NCI-H128 (cell line): ENCODE results near the gene SPRED3.

ENCODE experiments used
- DNase-seq: peaks from one replicate; lab custom pipeline; 2025; ENCODE audit not compliant: unreplicated experiment; lab: John Stamatoyannopoulos, UW

SPRED3 gene

GRCh38 chr19:38443458-38443999 is 55.0 kb downstream of the SPRED3 start:
- DNase-seq = no peak

- no peak for DNase-seq
These were observed 55.5 kb downstream of the SPRED3 start for GRCh38 chr19:38444026-38444425.

GRCh38 chr19:38445362-38445761 is 56.9 kb downstream of the SPRED3 start:
- DNase-seq = no peak

DNA sequence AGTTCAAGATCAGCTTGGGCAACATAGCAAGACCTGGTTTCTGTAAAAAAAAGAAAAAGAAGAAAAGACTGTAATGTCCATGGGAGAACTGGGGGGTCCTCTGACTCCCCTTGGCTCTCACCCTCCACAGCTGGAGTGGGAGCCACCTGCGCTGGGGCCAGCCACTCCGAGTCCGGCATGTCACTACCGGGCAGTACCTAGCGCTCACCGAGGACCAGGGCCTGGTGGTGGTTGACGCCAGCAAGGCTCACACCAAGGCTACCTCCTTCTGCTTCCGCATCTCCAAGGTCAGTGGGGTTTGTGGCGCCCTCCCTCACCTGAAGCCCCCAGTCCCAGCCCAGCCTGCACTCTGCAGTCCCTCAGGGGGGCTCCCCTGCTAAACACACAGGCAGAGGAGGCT is 59.7 kb downstream of the SPRED3 start:
- no peak for DNase-seq
